ENCODE measurements around the gene FAM131A. TPM values are rescaled to one million over a fixed set of nuclear protein-coding genes. Genes with fewer than 3 reads are reported as not detected.

The FAM131A gene
- total RNA-seq, 2 experiments from 2014 or later, result 3.7 to 3.8 TPM

DNA sequence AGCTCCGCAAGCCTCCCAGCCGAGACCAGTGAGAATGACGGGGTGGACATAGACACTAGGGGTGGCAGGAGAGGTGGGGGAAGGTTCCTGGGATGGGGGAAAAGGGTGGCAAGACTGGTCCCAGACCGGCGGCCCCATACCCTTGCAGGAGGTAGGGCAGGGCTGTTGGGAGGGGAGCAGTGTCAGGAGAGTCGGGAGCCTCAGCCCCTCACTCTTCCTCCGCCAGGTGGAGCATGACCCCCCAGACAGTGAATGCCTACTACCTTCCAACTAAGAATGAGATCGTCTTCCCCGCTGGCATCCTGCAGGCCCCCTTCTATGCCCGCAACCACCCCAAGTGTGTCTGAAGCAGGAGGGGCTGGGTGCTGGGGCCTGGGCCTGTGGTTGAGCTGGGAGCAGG lies 47.1 kb upstream of the FAM131A start:
- ChIA-PET POLR2A (no interaction called here), CTCF (ENCODE audit: unreplicated experiment) (no interaction called here)
- Histone ChIP-seq H3K9me2 (ENCODE audit: insufficient read depth, low read length) (no peaks in the 10 kb centered on the region), H3K9me3 (ENCODE audit: low read length) (no peaks in the 10 kb centered on the region), H3K36me3 (ENCODE audit: insufficient read depth, low read length) (no peaks in the 10 kb centered on the region), H3K79me2 (ENCODE audit: insufficient read depth, low read depth, low read length) (no peaks in the 10 kb centered on the region), H3K27ac (ENCODE audit: low read depth, low read length, poor library complexity, severe bottlenecking) (no peak overlapping the region), H3K4me3 (ENCODE audit: low read depth, low read length, poor library complexity, severe bottlenecking) (no peak overlapping the region), H4K20me1 (ENCODE audit: insufficient read depth, low read length) (no peaks in the 10 kb centered on the region), H2AFZ (ENCODE audit: low read length) (no peak overlapping the region), H3K4me2 (ENCODE audit: low read length) (no peak overlapping the region), H3K4me1 (ENCODE audit: insufficient read depth, low read length, poor library complexity, severe bottlenecking) (no peaks in the 10 kb centered on the region)
- no peak for DNase-seq (ENCODE audit: low spot score)
- no peak for TF ChIP-seq EZH2phosphoT487 (IDR thresholded peaks at IDR 0.05; ENCODE audit: borderline replicate concordance, low read depth, low read length)
- TF ChIP-seq, protein P1, sequence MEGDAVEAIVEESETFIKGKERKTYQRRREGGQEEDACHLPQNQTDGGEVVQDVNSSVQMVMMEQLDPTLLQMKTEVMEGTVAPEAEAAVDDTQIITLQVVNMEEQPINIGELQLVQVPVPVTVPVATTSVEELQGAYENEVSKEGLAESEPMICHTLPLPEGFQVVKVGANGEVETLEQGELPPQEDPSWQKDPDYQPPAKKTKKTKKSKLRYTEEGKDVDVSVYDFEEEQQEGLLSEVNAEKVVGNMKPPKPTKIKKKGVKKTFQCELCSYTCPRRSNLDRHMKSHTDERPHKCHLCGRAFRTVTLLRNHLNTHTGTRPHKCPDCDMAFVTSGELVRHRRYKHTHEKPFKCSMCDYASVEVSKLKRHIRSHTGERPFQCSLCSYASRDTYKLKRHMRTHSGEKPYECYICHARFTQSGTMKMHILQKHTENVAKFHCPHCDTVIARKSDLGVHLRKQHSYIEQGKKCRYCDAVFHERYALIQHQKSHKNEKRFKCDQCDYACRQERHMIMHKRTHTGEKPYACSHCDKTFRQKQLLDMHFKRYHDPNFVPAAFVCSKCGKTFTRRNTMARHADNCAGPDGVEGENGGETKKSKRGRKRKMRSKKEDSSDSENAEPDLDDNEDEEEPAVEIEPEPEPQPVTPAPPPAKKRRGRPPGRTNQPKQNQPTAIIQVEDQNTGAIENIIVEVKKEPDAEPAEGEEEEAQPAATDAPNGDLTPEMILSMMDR (conservative IDR thresholded peaks at IDR 0.05; ENCODE audit: low read length), result no peak
- intact Hi-C loops (cut with micrococcal nuclease; ENCODE audit: unreplicated experiment), result no loop called here
- no TSS peak for BruUV-seq (replicated peaks)

DNA sequence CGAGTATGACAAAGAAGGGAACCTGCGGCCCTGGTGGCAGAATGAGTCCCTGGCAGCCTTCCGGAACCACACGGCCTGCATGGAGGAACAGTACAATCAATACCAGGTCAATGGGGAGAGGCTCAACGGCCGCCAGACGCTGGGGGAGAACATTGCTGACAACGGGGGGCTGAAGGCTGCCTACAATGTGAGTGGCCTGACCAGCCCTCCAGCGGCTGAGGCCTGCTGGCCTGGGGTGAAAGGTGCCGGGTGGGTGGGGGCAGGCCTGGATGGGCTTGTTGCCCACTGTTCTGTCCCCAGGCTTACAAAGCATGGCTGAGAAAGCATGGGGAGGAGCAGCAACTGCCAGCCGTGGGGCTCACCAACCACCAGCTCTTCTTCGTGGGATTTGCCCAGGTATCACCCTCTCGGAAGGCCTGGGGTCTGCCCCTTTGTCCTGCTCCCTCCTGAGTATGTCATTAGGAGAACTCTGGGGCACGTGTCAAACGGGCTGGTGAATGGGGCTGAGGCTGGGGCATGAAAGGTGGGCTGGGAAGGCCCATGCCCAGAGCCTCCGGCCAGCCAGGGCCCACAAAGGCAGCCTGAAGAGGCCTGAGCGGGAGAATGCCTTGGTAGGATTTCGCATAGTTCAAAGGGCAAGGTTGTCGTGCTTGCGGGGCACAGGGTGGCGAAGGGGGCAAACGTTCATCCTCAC lies 46.2 kb upstream of the FAM131A start:
- H3K79me2 ChIP-seq (ENCODE audit: insufficient read depth, low read depth, low read length), result no peaks in the 10 kb centered on the region
- ChIA-PET POLR2A (no interaction called here), CTCF (ENCODE audit: unreplicated experiment) (no interaction called here)
- H3K27ac ChIP-seq (ENCODE audit: low read depth, low read length, poor library complexity, severe bottlenecking), result no peak overlapping the region
- no peaks in the 10 kb centered on the region for H3K36me3 ChIP-seq (ENCODE audit: insufficient read depth, low read length)
- H2AFZ ChIP-seq (ENCODE audit: low read length), result no peak overlapping the region
- H3K9me3 ChIP-seq (ENCODE audit: low read length), result no peaks in the 10 kb centered on the region
- no peak overlapping the region for H3K4me2 ChIP-seq (ENCODE audit: low read length)
- no peak overlapping the region for H3K4me3 ChIP-seq (ENCODE audit: low read depth, low read length, poor library complexity, severe bottlenecking)
- no peaks in the 10 kb centered on the region for H3K4me1 ChIP-seq (ENCODE audit: insufficient read depth, low read length, poor library complexity, severe bottlenecking)
- BruUV-seq (replicated peaks), result no TSS peak
- DNase-seq (ENCODE audit: low spot score), result no peak
- intact Hi-C loops (cut with micrococcal nuclease; ENCODE audit: unreplicated experiment), result no loop called here
- H3K9me2 ChIP-seq (ENCODE audit: insufficient read depth, low read length), result no peaks in the 10 kb centered on the region
- TF ChIP-seq, protein P1 (conservative IDR thresholded peaks at IDR 0.05; ENCODE audit: low read length), result no peak
- no peak for TF ChIP-seq EZH2phosphoT487 (IDR thresholded peaks at IDR 0.05; ENCODE audit: borderline replicate concordance, low read depth, low read length)
- no peaks in the 10 kb centered on the region for H4K20me1 ChIP-seq (ENCODE audit: insufficient read depth, low read length)

DNA sequence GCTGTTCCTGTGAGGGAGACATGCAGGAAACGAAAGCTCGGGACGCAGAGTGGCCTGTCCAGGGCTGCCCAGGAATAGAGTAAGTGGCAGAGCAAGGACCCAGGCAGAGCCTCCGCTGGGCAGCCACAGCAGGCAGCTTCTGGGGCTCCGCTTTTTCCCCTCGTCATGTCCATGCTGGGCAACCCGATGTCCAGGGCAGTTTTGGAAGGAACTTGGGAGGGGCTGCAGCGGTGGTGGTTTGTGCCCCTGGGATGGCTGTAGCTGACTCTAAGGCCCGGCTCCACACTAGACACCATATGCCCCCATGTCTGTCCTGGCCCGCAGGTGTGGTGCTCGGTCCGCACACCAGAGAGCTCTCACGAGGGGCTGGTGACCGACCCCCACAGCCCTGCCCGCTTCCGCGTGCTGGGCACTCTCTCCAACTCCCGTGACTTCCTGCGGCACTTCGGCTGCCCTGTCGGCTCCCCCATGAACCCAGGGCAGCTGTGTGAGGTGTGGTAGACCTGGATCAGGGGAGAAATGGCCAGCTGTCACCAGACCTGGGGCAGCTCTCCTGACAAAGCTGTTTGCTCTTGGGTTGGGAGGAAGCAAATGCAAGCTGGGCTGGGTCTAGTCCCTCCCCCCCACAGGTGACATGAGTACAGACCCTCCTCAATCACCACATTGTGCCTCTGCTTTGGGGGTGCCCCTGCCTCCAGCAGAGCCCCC lies 45.5 kb upstream of the FAM131A start:
- POLR2A ChIA-PET, result no interaction called here
- no peak for DNase-seq (ENCODE audit: low spot score)
- no peak for TF ChIP-seq EZH2phosphoT487 (IDR thresholded peaks at IDR 0.05; ENCODE audit: borderline replicate concordance, low read depth, low read length)
- TF ChIP-seq, protein P1 (conservative IDR thresholded peaks at IDR 0.05; ENCODE audit: low read length), result no peak
- Histone ChIP-seq H3K4me2 (ENCODE audit: low read length) (no peak overlapping the region), H3K36me3 (ENCODE audit: insufficient read depth, low read length) (no peaks in the 10 kb centered on the region), H3K9me2 (ENCODE audit: insufficient read depth, low read length) (no peaks in the 10 kb centered on the region), H4K20me1 (ENCODE audit: insufficient read depth, low read length) (no peaks in the 10 kb centered on the region), H3K4me1 (ENCODE audit: insufficient read depth, low read length, poor library complexity, severe bottlenecking) (no peaks in the 10 kb centered on the region), H3K4me3 (ENCODE audit: low read depth, low read length, poor library complexity, severe bottlenecking) (no peak overlapping the region), H2AFZ (ENCODE audit: low read length) (no peak overlapping the region), H3K9me3 (ENCODE audit: low read length) (no peaks in the 10 kb centered on the region), H3K27ac (ENCODE audit: low read depth, low read length, poor library complexity, severe bottlenecking) (no peak overlapping the region), H3K79me2 (ENCODE audit: insufficient read depth, low read depth, low read length) (no peaks in the 10 kb centered on the region)
- CTCF ChIA-PET (ENCODE audit: unreplicated experiment), result no interaction called here
- intact Hi-C loops (cut with micrococcal nuclease; ENCODE audit: unreplicated experiment), result no loop called here
- no TSS peak for BruUV-seq (replicated peaks)
